Stimulated activated CD4-positive, alpha-beta T cell treated with anti-CD3 and anti-CD28 coated beads, Interleukin-12 subunit alpha, Interleukin-12 subunit beta, amount 100 ng/mL, for 48 hours (primary cell): Measurements from ENCODE around the gene DCLK3.
A peak's percentile ranks its signal among the peaks of the same experiment; 100 is the strongest.

Experiments
- DNase-seq, 3 donors: peaks; one replicate each; pipeline ENCODE4 v3.0.0-alpha.2; 2020; ENCODE audit warnings: low read depth in 2 of 3, low spot score in 1 of 3

DCLK3 gene

GRCh38 chr3:36710606-36711005, 53.7 kb downstream of the DCLK3 start:
- no peak for DNase-seq

DNA sequence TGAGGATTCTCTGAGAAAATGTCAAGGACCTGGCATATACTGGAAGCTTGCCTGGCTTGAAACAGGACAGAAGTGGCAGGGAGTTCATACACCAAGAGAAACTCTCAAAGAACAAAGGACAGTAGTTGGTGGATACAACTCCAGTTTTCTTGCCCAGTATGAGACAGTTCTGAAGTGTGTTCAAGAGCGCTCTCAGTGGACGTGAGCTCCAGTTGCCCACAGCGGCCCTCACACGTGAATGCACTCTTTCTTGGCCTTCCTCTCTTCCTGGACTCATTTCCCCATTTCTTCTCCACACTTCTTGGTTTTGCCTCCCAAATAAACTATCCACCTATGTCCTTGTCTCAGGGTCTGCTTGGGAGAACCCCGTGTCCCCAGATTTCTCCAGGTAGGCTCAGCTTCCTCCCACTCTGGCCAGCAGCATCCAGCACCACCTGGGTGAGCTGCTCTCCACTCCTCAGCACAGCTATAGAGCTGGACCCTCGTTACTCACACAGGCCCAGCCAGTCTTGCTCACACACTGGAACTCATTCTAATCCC, 54.5 kb downstream of the DCLK3 start:
- no peak for DNase-seq

DNA sequence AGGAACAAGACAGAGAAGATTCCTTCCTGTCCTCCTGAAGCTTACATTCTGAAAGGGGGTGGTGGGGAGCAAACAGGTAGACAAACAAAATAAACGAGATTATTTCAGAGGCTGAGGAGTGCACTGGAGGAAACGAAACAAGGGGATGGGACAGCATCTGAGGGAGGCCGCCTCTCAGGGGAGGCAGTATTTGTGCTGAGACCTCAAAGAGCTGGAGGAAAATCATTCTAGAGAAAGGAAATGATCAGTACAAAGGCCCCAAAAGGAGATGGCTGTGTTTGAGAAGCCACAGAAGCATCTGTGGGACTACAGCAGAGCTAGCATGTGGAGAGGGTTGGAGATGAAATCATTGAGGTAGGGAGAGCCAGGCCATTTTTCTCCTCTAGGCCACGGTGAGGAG, 55.1 kb downstream of the DCLK3 start:
- no peak for DNase-seq

- DNase-seq: peak in 1 of 3 donors; percentile 8
Observed at GRCh38 chr3:36707623-36708409, 56.5 kb downstream of the DCLK3 start.

- DNase-seq: no peak
Observed at GRCh38 chr3:36705015-36705414, 59.3 kb downstream of the DCLK3 start.

GRCh38 chr3:36704280-36704679, 60.1 kb downstream of the DCLK3 start:
- DNase-seq: no peak

- no peak for DNase-seq
Observed at GRCh38 chr3:36701249-36701572, 63.1 kb downstream of the DCLK3 start.

GRCh38 chr3:36700537-36701248, 63.7 kb downstream of the DCLK3 start:
- peak; percentile 4 to 32 (median 22) for DNase-seq

GRCh38 chr3:36698314-36698713, 66.0 kb downstream of the DCLK3 start:
- no peak for DNase-seq

DNA sequence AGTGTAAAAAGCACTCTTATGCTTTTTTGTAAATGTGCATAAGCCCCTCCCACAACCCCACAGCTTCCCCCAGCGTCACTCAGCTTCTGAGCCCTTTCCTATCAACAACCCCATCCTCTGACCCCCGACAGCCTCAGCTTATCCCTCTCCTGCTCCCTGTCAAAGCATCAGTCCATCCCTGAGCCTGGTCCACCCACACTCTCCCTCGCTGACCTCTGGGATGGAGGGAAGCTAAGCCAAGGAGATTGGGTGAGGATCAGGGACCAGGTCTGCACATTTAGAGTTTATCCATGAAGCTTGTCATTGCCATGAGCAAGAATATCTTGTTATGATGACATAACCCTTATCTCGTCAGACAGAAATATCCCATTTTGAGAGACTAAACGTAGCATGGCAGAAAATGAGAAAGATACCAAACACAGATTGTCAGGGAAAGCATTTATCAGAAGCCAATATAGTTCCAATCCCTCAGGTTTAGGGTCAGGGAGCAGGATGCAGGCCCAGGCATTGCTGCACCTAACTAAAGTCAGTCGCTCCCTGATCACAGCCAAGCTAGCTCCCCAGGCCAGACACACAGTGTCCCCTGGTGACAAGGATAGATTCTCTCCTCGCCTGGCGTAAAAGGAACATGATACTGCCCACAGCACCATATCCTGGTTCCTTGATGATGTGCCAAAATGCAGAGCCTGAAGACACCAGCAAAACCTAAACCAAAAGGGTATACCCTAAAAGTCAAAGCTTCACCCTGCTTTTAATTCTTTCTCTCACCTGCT, 66.9 kb downstream of the DCLK3 start:
- no peak for DNase-seq

DNA sequence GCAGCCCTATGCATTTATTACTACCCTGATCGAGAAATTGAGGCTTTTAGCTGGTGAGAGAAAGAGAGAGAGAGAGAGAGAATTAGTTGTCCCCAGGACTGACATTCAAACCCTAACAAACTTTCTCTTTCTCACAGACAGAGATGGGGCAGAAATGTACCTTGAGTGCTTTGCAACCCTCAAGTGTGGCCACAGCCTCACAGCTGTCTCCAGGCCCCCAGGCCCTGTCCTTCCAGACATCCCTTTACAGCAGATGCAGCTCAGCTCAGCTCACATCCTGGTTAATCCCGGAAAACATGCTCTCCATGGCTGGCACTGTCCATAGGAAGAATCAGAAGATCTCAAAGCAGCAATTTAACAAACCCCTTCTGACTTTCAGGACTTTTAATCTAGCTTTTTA, 67.6 kb downstream of the DCLK3 start:
- DNase-seq: no peak

- no peak for DNase-seq
Observed at GRCh38 chr3:36695769-36696137, 68.6 kb downstream of the DCLK3 start.

GRCh38 chr3:36695113-36695768, 69.1 kb downstream of the DCLK3 start:
- no peak for DNase-seq

DNA sequence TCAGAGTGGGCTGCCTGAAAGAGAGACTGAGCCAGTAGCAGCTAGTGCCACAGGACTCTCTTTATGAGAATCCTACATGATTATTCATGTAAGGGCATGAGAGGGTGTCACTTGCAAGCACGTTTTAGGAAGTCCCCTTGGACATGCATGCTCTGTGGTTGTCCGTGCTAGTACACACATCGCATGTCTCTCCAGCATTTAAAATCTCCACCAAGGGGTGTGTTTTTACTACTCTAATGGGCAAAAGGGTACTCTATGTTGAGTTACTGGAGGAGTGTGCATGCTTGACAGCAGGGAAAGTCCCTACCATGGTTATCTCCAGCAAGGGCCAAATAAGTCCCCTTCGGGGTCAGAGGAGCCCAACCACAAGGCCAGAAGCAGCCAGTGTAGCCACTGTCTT, 70.7 kb downstream of the DCLK3 start:
- no peak for DNase-seq

- DNase-seq: no peak
Observed at GRCh38 chr3:36689560-36689959, 74.8 kb downstream of the DCLK3 start.

DNA sequence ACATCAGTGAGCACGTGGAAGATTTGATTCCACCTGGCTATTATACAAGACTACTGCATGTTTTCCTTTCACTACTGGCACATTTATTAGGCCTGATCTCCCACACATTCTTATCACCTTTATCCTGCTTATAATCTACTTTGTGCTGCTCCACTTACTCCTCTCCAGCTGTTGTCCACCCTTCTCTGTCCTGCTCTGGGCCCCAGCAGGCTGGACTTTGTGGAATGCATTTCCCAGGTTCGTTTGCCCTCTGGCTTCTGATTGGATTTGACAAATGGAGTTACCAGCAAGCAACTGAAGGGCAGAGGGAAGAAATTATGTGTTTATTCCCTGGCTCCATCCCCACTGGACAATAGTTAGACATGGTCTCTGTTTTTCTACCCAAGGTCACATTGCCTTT, 75.5 kb downstream of the DCLK3 start:
- DNase-seq: no peak

DNA sequence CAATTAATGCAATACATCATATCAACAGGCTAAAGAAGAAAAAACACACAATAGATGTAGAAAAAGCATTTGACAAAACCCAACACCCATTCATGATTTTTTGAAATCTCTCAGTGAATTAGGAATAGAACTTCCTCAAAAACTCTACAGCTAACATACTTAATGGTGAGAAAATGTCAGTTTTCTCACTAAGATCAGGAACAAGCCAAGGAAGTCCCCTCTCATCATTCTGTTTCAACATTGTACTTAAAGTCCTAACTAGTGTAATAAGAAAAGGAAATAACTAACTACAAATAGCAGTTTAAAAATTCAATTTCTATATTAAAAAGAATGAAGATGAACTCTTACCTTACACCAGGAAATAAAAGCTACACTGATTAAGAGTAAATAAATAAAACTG, 77.8 kb downstream of the DCLK3 start:
- DNase-seq: no peak

GRCh38 chr3:36681867-36682266, 82.5 kb downstream of the DCLK3 start:
- DNase-seq: no peak

DNA sequence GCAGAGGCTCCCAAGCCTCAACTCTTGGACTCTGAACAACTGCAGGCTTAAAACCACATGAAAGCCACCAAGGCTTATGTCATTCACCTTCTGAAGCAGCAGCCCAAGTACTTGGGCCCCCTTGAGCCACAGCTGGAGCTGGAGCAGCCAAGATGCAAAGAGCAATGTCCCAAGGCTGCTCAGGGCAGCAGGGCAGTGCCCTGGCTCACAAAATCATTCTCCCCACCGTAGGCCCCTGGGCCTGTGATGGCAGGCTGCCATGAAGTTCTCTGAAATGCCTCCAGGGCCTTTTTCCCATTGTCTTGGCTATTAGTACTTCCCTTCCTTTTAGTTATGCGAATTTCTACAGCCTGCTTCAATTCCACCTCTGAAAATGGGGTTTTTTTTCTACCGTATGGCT, 83.4 kb downstream of the DCLK3 start:
- DNase-seq: no peak

GRCh38 chr3:36679384-36680200, 84.8 kb downstream of the DCLK3 start:
- DNase-seq: no peak
